Measurements from ENCODE around the gene SPAG6.

Gene SPAG6

GRCh38 chr10:22427890-22428571, 82.7 kb downstream of the SPAG6 start:
- Histone ChIP-seq H3K4me3 (ENCODE audit: low read depth in 1 of 2, low read length in 2 of 2) (no peak overlapping the region), H3K36me3 (ENCODE audit: insufficient read depth, low read length) (no peaks in the 10 kb centered on the region), H3K4me2 (ENCODE audit: insufficient read depth, low read length) (no peak overlapping the region), H3K27me3 (ENCODE audit: insufficient read depth, low read length, poor library complexity) (peaks cover 14% of the 10 kb centered on the region), H3K4me1 (ENCODE audit: insufficient read depth, low read length) (no peaks in the 10 kb centered on the region), H3K27ac (ENCODE audit: low read length) (no peak overlapping the region), H2AFZ (ENCODE audit: low read depth, low read length) (no peak overlapping the region), H3K9me3 (ENCODE audit: insufficient read depth, low read length, severe bottlenecking) (no peaks in the 10 kb centered on the region), H4K20me1 (ENCODE audit: insufficient read depth, low read length) (no peaks in the 10 kb centered on the region), H3K79me2 (ENCODE audit: insufficient read depth, low read length) (no peaks in the 10 kb centered on the region), H3K9ac (ENCODE audit: low read depth, low read length) (no peak overlapping the region)
- ATAC-seq (ENCODE audit: insufficient read depth, low read depth), result no peak
- DNase-seq, result no peak
- TF ChIP-seq EZH2 (IDR thresholded peaks at IDR 0.05; ENCODE audit: borderline replicate concordance, low read depth, low read length, severe bottlenecking) (no peak), CTCF (IDR thresholded peaks at IDR 0.05; ENCODE audit: borderline replicate concordance, extremely low read depth, low read length, poor library complexity, severe bottlenecking) (no peak)

GRCh38 chr10:22429146-22429545, 83.8 kb downstream of the SPAG6 start:
- H3K9ac ChIP-seq (ENCODE audit: low read depth, low read length), result no peak overlapping the region

DNA sequence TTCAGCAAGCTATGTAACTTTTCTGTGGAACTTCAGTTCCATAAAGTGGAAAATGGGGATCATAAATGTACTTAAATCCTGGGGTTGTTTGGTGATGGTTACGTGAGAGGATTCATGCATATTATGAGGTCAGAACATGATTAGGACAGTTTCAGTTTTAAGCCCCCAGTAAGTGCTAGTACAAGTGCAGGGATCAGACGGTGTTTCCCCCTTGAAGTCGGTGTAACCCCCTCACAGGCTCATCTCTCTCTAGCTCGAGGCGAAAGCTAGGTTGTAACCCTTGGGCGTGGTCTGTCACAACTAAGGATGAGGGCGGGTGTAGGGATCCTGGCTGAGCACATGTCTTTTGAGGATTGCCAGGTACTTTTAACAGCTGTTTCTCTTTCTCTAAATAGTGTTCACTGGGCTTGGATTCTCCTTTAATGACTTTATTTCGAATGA, 84.7 kb downstream of the SPAG6 start:
- H3K9ac ChIP-seq (ENCODE audit: low read depth, low read length), result no peak overlapping the region
- ATAC-seq (ENCODE audit: insufficient read depth, low read depth), result peak; percentile 27; the same call in 1 of the 3 replicates

More at GRCh38 chr10:22429146-22429545, 83.8 kb downstream of the SPAG6 start:
- no peak overlapping the region for H3K27ac ChIP-seq (ENCODE audit: low read length)
- H3K79me2 ChIP-seq (ENCODE audit: insufficient read depth, low read length), result no peaks in the 10 kb centered on the region
- no peaks in the 10 kb centered on the region for H3K4me1 ChIP-seq (ENCODE audit: insufficient read depth, low read length)
- H2AFZ ChIP-seq (ENCODE audit: low read depth, low read length), result no peak overlapping the region
- no peak overlapping the region for H3K4me3 ChIP-seq (ENCODE audit: low read depth in 1 of 2, low read length in 2 of 2)
- no peak for TF ChIP-seq EZH2 (IDR thresholded peaks at IDR 0.05; ENCODE audit: borderline replicate concordance, low read depth, low read length, severe bottlenecking)
- no peak for TF ChIP-seq CTCF (IDR thresholded peaks at IDR 0.05; ENCODE audit: borderline replicate concordance, extremely low read depth, low read length, poor library complexity, severe bottlenecking)
- H3K4me2 ChIP-seq (ENCODE audit: insufficient read depth, low read length), result no peak overlapping the region
- no peaks in the 10 kb centered on the region for H4K20me1 ChIP-seq (ENCODE audit: insufficient read depth, low read length)
- H3K9me3 ChIP-seq (ENCODE audit: insufficient read depth, low read length, severe bottlenecking), result no peaks in the 10 kb centered on the region
- no peaks in the 10 kb centered on the region for H3K36me3 ChIP-seq (ENCODE audit: insufficient read depth, low read length)
- DNase-seq (no peak), ATAC-seq (ENCODE audit: insufficient read depth, low read depth) (no peak)
- H3K27me3 ChIP-seq (ENCODE audit: insufficient read depth, low read length, poor library complexity), result peaks cover 14% of the 10 kb centered on the region

More for the DNA sequence above, 84.7 kb downstream of the SPAG6 start:
- H3K4me3 ChIP-seq (ENCODE audit: low read depth in 1 of 2, low read length in 2 of 2), result no peak overlapping the region
- H3K27me3 ChIP-seq (ENCODE audit: insufficient read depth, low read length, poor library complexity), result peaks cover 14% of the 10 kb centered on the region
- H2AFZ ChIP-seq (ENCODE audit: low read depth, low read length), result no peak overlapping the region
- no peak for DNase-seq
- H3K4me2 ChIP-seq (ENCODE audit: insufficient read depth, low read length), result no peak overlapping the region
- H3K36me3 ChIP-seq (ENCODE audit: insufficient read depth, low read length), result no peaks in the 10 kb centered on the region
- no peaks in the 10 kb centered on the region for H4K20me1 ChIP-seq (ENCODE audit: insufficient read depth, low read length)
- no peaks in the 10 kb centered on the region for H3K4me1 ChIP-seq (ENCODE audit: insufficient read depth, low read length)
- H3K27ac ChIP-seq (ENCODE audit: low read length), result no peak overlapping the region
- no peaks in the 10 kb centered on the region for H3K9me3 ChIP-seq (ENCODE audit: insufficient read depth, low read length, severe bottlenecking)
- TF ChIP-seq CTCF (IDR thresholded peaks at IDR 0.05; ENCODE audit: borderline replicate concordance, extremely low read depth, low read length, poor library complexity, severe bottlenecking) (no peak), EZH2 (IDR thresholded peaks at IDR 0.05; ENCODE audit: borderline replicate concordance, low read depth, low read length, severe bottlenecking) (no peak)
- H3K79me2 ChIP-seq (ENCODE audit: insufficient read depth, low read length), result no peaks in the 10 kb centered on the region
